ENCODE measurements around the gene NPY4R. TPM values are rescaled to one million over a fixed set of nuclear protein-coding genes. Genes with fewer than 3 reads are reported as not detected.
A peak's percentile ranks its signal among the peaks of the same experiment; 100 is the strongest.
"Not testable (repeated sequence)": the region's sequence is repeated elsewhere in the genome, so short reads cannot be mapped to it uniquely, and the experiment has no call there.

NPY4R gene
- total RNA-seq, result not detected in 2 replicates
- long read RNA-seq, result 0 reads

- not testable (repeated sequence) for H3K27ac Mint-ChIP-seq (ENCODE audit: unreplicated experiment); H3K36me3 Mint-ChIP-seq (ENCODE audit: unreplicated experiment); H3K27me3 Mint-ChIP-seq (ENCODE audit: unreplicated experiment); H3K4me1 Mint-ChIP-seq (ENCODE audit: unreplicated experiment); H3K9me3 Mint-ChIP-seq (ENCODE audit: unreplicated experiment); H3K4me3 Mint-ChIP-seq (ENCODE audit: unreplicated experiment)
- DNase-seq (ENCODE audit: extremely low spot score, unreplicated experiment), result peak; percentile 65
These were observed at the start of gene NPY4R for GRCh38 chr10:46465765-46466164. TSS of gene NPY4R (minus strand) at chr10:46465958. CDS start at chr10:46462635, 3,323 bp downstream.

DNA sequence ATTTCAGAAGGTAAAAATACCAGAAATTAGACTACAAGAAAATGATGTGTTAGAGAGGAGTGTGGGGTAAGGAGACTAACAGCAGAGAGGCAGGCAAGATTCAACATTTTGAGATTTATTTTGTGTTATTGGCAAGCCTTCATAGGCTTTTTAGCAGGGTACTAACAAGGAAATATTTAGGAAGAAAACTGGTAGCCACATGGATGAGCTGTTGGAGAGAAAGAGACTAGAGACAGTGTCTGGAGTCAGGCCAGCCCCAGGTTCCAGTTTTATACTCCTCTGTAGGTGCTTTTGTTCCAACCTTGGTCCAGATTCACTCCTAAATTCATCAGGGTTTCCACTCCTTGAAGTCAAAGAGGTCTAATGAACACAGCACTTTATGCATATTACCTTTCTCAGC lies 49.6 kb upstream of the NPY4R start:
- peak; percentile 46 for DNase-seq (ENCODE audit: extremely low spot score, unreplicated experiment)
- Mint-ChIP-seq H3K4me1 (ENCODE audit: unreplicated experiment) (peaks cover 7% of the 10 kb centered on the region), H3K27me3 (ENCODE audit: unreplicated experiment) (no peaks in the 10 kb centered on the region), H3K4me3 (ENCODE audit: unreplicated experiment) (no peak overlapping the region), H3K27ac (ENCODE audit: unreplicated experiment) (no peak overlapping the region), H3K9me3 (ENCODE audit: unreplicated experiment) (no peaks in the 10 kb centered on the region), H3K36me3 (ENCODE audit: unreplicated experiment) (no peaks in the 10 kb centered on the region)
- TF ChIP-seq, protein P1, sequence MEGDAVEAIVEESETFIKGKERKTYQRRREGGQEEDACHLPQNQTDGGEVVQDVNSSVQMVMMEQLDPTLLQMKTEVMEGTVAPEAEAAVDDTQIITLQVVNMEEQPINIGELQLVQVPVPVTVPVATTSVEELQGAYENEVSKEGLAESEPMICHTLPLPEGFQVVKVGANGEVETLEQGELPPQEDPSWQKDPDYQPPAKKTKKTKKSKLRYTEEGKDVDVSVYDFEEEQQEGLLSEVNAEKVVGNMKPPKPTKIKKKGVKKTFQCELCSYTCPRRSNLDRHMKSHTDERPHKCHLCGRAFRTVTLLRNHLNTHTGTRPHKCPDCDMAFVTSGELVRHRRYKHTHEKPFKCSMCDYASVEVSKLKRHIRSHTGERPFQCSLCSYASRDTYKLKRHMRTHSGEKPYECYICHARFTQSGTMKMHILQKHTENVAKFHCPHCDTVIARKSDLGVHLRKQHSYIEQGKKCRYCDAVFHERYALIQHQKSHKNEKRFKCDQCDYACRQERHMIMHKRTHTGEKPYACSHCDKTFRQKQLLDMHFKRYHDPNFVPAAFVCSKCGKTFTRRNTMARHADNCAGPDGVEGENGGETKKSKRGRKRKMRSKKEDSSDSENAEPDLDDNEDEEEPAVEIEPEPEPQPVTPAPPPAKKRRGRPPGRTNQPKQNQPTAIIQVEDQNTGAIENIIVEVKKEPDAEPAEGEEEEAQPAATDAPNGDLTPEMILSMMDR (IDR thresholded peaks at IDR 0.05), result no peak

- DNase-seq (ENCODE audit: extremely low spot score, unreplicated experiment), result peak; percentile 80
- H3K27me3 Mint-ChIP-seq (ENCODE audit: unreplicated experiment), result no peaks in the 10 kb centered on the region
- no peaks in the 10 kb centered on the region for H3K36me3 Mint-ChIP-seq (ENCODE audit: unreplicated experiment)
- no peak overlapping the region for H3K27ac Mint-ChIP-seq (ENCODE audit: unreplicated experiment)
- no peaks in the 10 kb centered on the region for H3K9me3 Mint-ChIP-seq (ENCODE audit: unreplicated experiment)
- TF ChIP-seq, protein P1 (IDR thresholded peaks at IDR 0.05), result no peak
- H3K4me1 Mint-ChIP-seq (ENCODE audit: unreplicated experiment), result peaks cover 7% of the 10 kb centered on the region
- H3K4me3 Mint-ChIP-seq (ENCODE audit: unreplicated experiment), result no peak overlapping the region
These were observed 49.1 kb upstream of the NPY4R start for GRCh38 chr10:46514899-46515298.

- H3K36me3 Mint-ChIP-seq (ENCODE audit: unreplicated experiment), result no peaks in the 10 kb centered on the region
- TF ChIP-seq, protein P1 (IDR thresholded peaks at IDR 0.05), result no peak
- H3K27ac Mint-ChIP-seq (ENCODE audit: unreplicated experiment), result no peak overlapping the region
- DNase-seq (ENCODE audit: extremely low spot score, unreplicated experiment), result peak; percentile 84
- no peaks in the 10 kb centered on the region for H3K9me3 Mint-ChIP-seq (ENCODE audit: unreplicated experiment)
- peaks cover 7% of the 10 kb centered on the region for H3K4me1 Mint-ChIP-seq (ENCODE audit: unreplicated experiment)
- no peak overlapping the region for H3K4me3 Mint-ChIP-seq (ENCODE audit: unreplicated experiment)
- H3K27me3 Mint-ChIP-seq (ENCODE audit: unreplicated experiment), result no peaks in the 10 kb centered on the region
These were observed 48.7 kb upstream of the NPY4R start for GRCh38 chr10:46514431-46514861.

- DNase-seq (ENCODE audit: extremely low spot score, unreplicated experiment); H3K27ac Mint-ChIP-seq (ENCODE audit: unreplicated experiment); H3K4me3 Mint-ChIP-seq (ENCODE audit: unreplicated experiment); H3K27me3 Mint-ChIP-seq (ENCODE audit: unreplicated experiment); H3K4me1 Mint-ChIP-seq (ENCODE audit: unreplicated experiment); H3K36me3 Mint-ChIP-seq (ENCODE audit: unreplicated experiment); H3K9me3 Mint-ChIP-seq (ENCODE audit: unreplicated experiment): not testable (repeated sequence)
These were observed 47.6 kb upstream of the NPY4R start for GRCh38 chr10:46513333-46513732.

GRCh38 chr10:46512725-46513124 lies 47.0 kb upstream of the NPY4R start:
- not testable (repeated sequence) for H3K9me3 Mint-ChIP-seq (ENCODE audit: unreplicated experiment); H3K4me3 Mint-ChIP-seq (ENCODE audit: unreplicated experiment); H3K36me3 Mint-ChIP-seq (ENCODE audit: unreplicated experiment); H3K27me3 Mint-ChIP-seq (ENCODE audit: unreplicated experiment); H3K4me1 Mint-ChIP-seq (ENCODE audit: unreplicated experiment); DNase-seq (ENCODE audit: extremely low spot score, unreplicated experiment); H3K27ac Mint-ChIP-seq (ENCODE audit: unreplicated experiment)

DNA sequence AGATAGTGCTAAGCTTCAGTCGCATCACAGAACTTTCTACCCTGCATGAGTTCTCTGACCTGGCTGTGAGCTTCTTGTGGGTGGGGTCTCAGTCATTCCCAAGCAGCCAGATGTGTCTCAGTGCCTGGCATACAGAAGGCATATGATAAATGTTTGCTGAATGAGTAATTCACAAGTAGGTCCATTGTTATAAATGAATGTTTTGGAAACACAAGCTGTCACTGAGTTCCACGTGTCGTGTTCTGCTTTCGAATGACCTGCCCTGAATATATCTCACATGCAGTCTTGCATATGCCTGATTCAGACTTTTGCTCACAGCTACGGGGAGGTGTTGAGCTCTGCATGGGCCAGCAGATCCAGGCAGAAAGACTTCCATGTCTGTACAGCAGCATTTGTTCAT lies 46.2 kb upstream of the NPY4R start:
- H3K27ac Mint-ChIP-seq (ENCODE audit: unreplicated experiment); H3K36me3 Mint-ChIP-seq (ENCODE audit: unreplicated experiment); H3K9me3 Mint-ChIP-seq (ENCODE audit: unreplicated experiment); H3K4me3 Mint-ChIP-seq (ENCODE audit: unreplicated experiment); H3K4me1 Mint-ChIP-seq (ENCODE audit: unreplicated experiment); DNase-seq (ENCODE audit: extremely low spot score, unreplicated experiment); H3K27me3 Mint-ChIP-seq (ENCODE audit: unreplicated experiment): not testable (repeated sequence)

- not testable (repeated sequence) for H3K36me3 Mint-ChIP-seq (ENCODE audit: unreplicated experiment); H3K9me3 Mint-ChIP-seq (ENCODE audit: unreplicated experiment); H3K4me3 Mint-ChIP-seq (ENCODE audit: unreplicated experiment); DNase-seq (ENCODE audit: extremely low spot score, unreplicated experiment); H3K27me3 Mint-ChIP-seq (ENCODE audit: unreplicated experiment); H3K27ac Mint-ChIP-seq (ENCODE audit: unreplicated experiment); H3K4me1 Mint-ChIP-seq (ENCODE audit: unreplicated experiment)
These were observed 34.2 kb upstream of the NPY4R start for GRCh38 chr10:46499990-46500389.

DNA sequence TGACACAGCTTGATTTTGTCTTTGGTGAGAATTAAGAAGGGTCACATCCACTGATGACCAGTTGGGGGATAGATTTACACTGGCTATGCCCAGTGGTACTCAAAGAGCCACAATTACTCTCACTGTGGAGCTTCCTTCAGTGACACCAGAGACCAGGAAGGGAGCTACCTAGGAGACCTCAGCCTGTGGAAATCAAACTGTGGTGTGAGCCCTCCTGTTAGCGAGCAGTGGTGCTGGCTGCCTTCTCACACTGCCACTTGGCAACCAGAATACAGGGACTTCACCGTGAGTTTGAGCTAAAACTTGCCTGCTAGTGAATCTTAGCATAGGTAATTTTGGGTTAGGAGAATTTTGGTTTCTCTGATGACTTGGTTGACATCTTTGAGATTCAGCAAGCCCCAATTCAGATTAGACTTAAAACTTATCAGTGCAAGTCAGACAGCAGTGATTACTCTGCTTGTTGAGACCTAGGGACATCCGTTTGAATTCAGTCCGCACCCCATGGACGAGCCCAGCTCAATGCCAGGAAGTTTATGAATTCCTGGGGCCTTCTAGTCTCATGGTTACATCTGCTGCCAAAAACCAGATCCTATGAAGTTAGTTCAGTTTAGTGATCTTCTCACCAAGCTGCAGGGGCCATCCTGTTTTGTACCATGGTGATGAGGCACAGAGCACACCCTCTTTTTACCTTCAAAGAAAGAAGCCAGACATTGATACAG lies 33.4 kb upstream of the NPY4R start:
- DNase-seq (ENCODE audit: extremely low spot score, unreplicated experiment); H3K27ac Mint-ChIP-seq (ENCODE audit: unreplicated experiment); H3K27me3 Mint-ChIP-seq (ENCODE audit: unreplicated experiment); H3K36me3 Mint-ChIP-seq (ENCODE audit: unreplicated experiment); H3K9me3 Mint-ChIP-seq (ENCODE audit: unreplicated experiment); H3K4me1 Mint-ChIP-seq (ENCODE audit: unreplicated experiment); H3K4me3 Mint-ChIP-seq (ENCODE audit: unreplicated experiment): not testable (repeated sequence)

DNA sequence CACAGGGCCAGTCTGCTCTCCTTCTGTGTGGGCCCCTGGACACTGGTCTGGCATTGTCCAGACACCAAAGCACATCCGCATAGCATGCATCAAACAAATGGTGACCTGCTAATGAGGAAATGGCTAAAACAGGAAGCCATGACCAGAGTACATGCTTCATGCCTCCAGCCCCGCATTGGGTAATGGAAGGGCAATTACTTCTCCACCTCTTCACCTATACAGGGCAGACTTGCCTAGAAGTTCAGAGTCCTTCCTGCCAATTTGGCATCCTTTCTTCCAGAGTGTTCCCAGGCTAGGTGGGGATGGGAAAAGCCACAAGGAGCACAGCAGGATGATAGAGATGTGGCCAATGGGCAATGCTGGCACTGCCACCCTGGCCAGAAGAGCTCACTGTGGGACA lies 32.1 kb upstream of the NPY4R start:
- H3K27ac Mint-ChIP-seq (ENCODE audit: unreplicated experiment); DNase-seq (ENCODE audit: extremely low spot score, unreplicated experiment): not testable (repeated sequence)

More for the DNA sequence above, 32.1 kb upstream of the NPY4R start:
- H3K4me3 Mint-ChIP-seq (ENCODE audit: unreplicated experiment); H3K4me1 Mint-ChIP-seq (ENCODE audit: unreplicated experiment); H3K9me3 Mint-ChIP-seq (ENCODE audit: unreplicated experiment); H3K36me3 Mint-ChIP-seq (ENCODE audit: unreplicated experiment); H3K27me3 Mint-ChIP-seq (ENCODE audit: unreplicated experiment): not testable (repeated sequence)

Data from osteocyte (in vitro differentiated cells).